Measurements from ENCODE around the gene SZRD1.
"Not testable (repeated sequence)": the region's sequence is repeated elsewhere in the genome, so short reads cannot be mapped to it uniquely, and the experiment has no call there.

DNA sequence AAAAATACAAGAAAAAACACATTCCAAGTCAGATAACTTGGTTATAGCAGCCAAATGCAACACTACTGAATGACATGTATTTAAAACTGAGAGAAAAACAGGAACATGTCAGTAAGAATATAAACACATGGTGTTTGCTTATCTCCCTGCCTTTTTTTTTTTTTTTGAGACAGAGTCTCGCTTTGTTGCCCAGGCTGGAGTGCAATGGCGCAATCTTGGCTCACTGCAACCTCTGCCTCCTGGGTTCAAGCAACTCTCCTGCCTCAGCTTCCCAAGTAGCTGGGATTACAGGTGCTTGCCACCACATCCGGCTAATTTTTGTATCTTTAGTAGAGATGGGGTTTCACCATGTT is 1.9 kb upstream of the SZRD1 start:
- TF ChIP-seq, protein P1, sequence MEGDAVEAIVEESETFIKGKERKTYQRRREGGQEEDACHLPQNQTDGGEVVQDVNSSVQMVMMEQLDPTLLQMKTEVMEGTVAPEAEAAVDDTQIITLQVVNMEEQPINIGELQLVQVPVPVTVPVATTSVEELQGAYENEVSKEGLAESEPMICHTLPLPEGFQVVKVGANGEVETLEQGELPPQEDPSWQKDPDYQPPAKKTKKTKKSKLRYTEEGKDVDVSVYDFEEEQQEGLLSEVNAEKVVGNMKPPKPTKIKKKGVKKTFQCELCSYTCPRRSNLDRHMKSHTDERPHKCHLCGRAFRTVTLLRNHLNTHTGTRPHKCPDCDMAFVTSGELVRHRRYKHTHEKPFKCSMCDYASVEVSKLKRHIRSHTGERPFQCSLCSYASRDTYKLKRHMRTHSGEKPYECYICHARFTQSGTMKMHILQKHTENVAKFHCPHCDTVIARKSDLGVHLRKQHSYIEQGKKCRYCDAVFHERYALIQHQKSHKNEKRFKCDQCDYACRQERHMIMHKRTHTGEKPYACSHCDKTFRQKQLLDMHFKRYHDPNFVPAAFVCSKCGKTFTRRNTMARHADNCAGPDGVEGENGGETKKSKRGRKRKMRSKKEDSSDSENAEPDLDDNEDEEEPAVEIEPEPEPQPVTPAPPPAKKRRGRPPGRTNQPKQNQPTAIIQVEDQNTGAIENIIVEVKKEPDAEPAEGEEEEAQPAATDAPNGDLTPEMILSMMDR (IDR thresholded peaks at IDR 0.05): not testable (repeated sequence)
- TF ChIP-seq POLR2AphosphoS5 (IDR thresholded peaks at IDR 0.05) (peak in 2 of 4 donors; percentile 46 to 55), EP300 (IDR thresholded peaks at IDR 0.05) (peak in 1 of 4 donors; percentile 5)
- TF ChIP-seq POLR2A (IDR thresholded peaks at IDR 0.05): not testable (repeated sequence)

Data from sigmoid colon (tissue), 4 donors.